Caco-2 (cell line): ENCODE measurements around the gene VPS41. TPM values are rescaled to one million over a fixed set of nuclear protein-coding genes. Genes with fewer than 3 reads are reported as not detected.

Experiments used
- BruUV-seq: library from RNA; stranded (reverse); fragments of 400-500 nt; replicated peaks from 2 replicates; lab custom pipeline; 2021; lab: Mats Ljungman, UMichigan
- CTCF ChIA-PET: fragments of 300-600 bp; sonication (Branson Sonifier 250); formaldehyde crosslinking; loops from one replicate; lab custom pipeline; 2022; ENCODE audit warnings: antibody characterized with exemption; lab: Charles Lee
- POLR2A ChIA-PET: fragments of 300-600 bp; sonication (Branson Sonifier 250); formaldehyde crosslinking; loops from one replicate; lab custom pipeline; 2022; ENCODE audit warnings: antibody characterized with exemption; lab: Charles Lee
- DNase-seq, 2 experiments: peaks; one replicate each; pipeline versions ENCODE4 v3.0.0 to v3.0.0-alpha.2; 2020 to 2022
- H3K27me3 ChIP-seq: replicated peaks from 2 replicates; pipeline ENCODE4 v1.6.0; 2011; ENCODE audit warnings: low read length; ENCODE audit not compliant: control insufficient read depth, insufficient read depth
- H3K36me3 ChIP-seq: 2 replicates; pipeline ENCODE4 v1.5.1; 2011; ENCODE audit warnings: low read length; ENCODE audit not compliant: control insufficient read depth, insufficient read depth
- H3K4me1 ChIP-seq: fragments of 250-450 bp; sonication (Bioruptor Pico); 2 replicates; pipeline ENCODE4 v1.5.1; 2020; ENCODE audit warnings: mild to moderate bottlenecking
- H3K4me3 ChIP-seq: 2 replicates; pipeline ENCODE4 v1.5.1; 2011; ENCODE audit warnings: low read depth, mild to moderate bottlenecking, control low read depth, low read length
- H3K9me3 ChIP-seq: fragments of 250-450 bp; sonication (Bioruptor Pico); 2 replicates; pipeline ENCODE4 v1.5.1; 2020; ENCODE audit warnings: mild to moderate bottlenecking, moderate library complexity
- H3K27ac Mint-ChIP-seq: one replicate; pipeline ENCODE4 v1.8.0; 2022; ENCODE audit warnings: mixed read lengths; ENCODE audit not compliant: unreplicated experiment
- H3K27me3 Mint-ChIP-seq: one replicate; pipeline ENCODE4 v1.8.0; 2022; ENCODE audit warnings: mixed read lengths; ENCODE audit not compliant: insufficient read depth, unreplicated experiment
- H3K36me3 Mint-ChIP-seq: one replicate; pipeline ENCODE4 v1.8.0; 2022; ENCODE audit warnings: mild to moderate bottlenecking, mixed read lengths; ENCODE audit not compliant: insufficient read depth, unreplicated experiment
- H3K4me1 Mint-ChIP-seq: one replicate; pipeline ENCODE4 v1.8.0; 2022; ENCODE audit warnings: low read depth, mixed read lengths; ENCODE audit not compliant: unreplicated experiment
- H3K4me3 Mint-ChIP-seq: one replicate; pipeline ENCODE4 v1.8.0; 2022; ENCODE audit warnings: mild to moderate bottlenecking, moderate library complexity, mixed read lengths; ENCODE audit not compliant: unreplicated experiment
- H3K9me3 Mint-ChIP-seq: one replicate; pipeline ENCODE4 v1.8.0; 2022; ENCODE audit warnings: mixed read lengths; ENCODE audit not compliant: unreplicated experiment
- CTCF ChIP-seq, 2 experiments: fragments of 200-600 bp in 1 of 2; IDR thresholded peaks; 1 replicate in 1 of 2; 2 replicates in 1 of 2; pipeline versions ENCODE4 v1.5.1 to v1.8.0; 2011 to 2022; ENCODE audit warnings: antibody characterized with exemption in 1 of 2, control low read depth in 1 of 2, inconsistent platforms in 1 of 2, low read depth in 1 of 2, low read length in 1 of 2, mild to moderate bottlenecking in 1 of 2, moderate library complexity in 1 of 2; ENCODE audit not compliant: insufficient read depth in 1 of 2, severe bottlenecking in 1 of 2, unreplicated experiment in 1 of 2
- intact Hi-C: fragments of 100-400 bp; cut with micrococcal nuclease; formaldehyde crosslinking; loops from one replicate; pipeline ENCODE4 v1.10.0; 2022; ENCODE audit not compliant: unreplicated experiment
- total RNA-seq: library from RNA; stranded (reverse); gene quantifications from 2 replicates; pipeline ENCODE4 v1.2.3, GENCODE V29; 2022

Gene VPS41
- total RNA-seq, 1 experiment from 2014 or later = 86.9 TPM

GRCh38 chr7:38830826-38831225, 78.2 kb downstream of the VPS41 start:
- Mint-ChIP-seq H3K36me3 (peaks cover 6% of the 10 kb centered on the region), H3K27ac (no peak overlapping the region), H3K9me3 (no peaks in the 10 kb centered on the region), H3K4me1 (peaks cover 26% of the 10 kb centered on the region), H3K4me3 (no peak overlapping the region), H3K27me3 (no peaks in the 10 kb centered on the region)
- no TSS peak for BruUV-seq
- Histone ChIP-seq H3K36me3 (no peaks in the 10 kb centered on the region), H3K9me3 (no peaks in the 10 kb centered on the region), H3K27me3 (no peaks in the 10 kb centered on the region), H3K4me3 (no peak overlapping the region), H3K4me1 (peaks cover 19% of the 10 kb centered on the region)
- no peak for TF ChIP-seq CTCF (IDR thresholded peaks at IDR 0.05; ENCODE audit: insufficient read depth in 1 of 2, low read depth in 1 of 2, low read length in 1 of 2, severe bottlenecking in 1 of 2, unreplicated experiment in 1 of 2)
- no peak for DNase-seq
- ChIA-PET CTCF (no interaction called here), POLR2A (no interaction called here)
- intact Hi-C loops = no loop called here

DNA sequence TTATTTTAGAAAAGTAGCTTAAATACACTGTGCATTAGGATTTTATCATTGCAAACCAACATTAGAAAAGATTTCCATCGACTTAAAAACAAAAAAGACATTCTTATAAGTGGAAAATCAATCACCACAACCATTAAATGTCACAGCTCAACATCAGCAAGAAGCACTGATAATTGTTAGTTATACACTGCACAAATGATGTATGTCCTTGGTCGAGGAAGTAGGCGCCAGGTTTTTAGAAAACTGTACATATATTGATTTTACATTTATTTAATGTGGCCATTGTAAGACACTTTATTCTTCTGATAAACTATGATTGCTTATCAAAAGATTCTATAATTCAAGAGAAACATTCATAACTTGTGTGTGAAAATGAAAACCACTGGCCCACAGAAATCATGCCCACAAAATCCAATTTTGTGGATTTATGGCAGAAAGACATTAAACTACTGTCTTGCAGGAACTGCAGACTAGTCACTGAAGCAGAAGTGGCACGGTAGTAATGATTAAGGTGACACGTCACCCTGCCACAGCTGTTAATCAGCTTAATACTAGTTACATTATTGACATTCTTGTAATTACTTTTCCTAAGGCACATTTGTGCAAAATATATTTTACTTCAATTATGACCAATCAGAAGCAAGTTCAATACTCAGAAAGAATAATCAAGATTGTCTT, 79.4 kb downstream of the VPS41 start:
- POLR2A ChIA-PET = no interaction called here
- intact Hi-C loops = no loop called here
- H3K4me3 ChIP-seq = no peak overlapping the region
- H3K4me1 ChIP-seq = peaks cover 21% of the 10 kb centered on the region
- TF ChIP-seq CTCF (IDR thresholded peaks at IDR 0.05; ENCODE audit: insufficient read depth in 1 of 2, low read depth in 1 of 2, low read length in 1 of 2, severe bottlenecking in 1 of 2, unreplicated experiment in 1 of 2) = no peak
- Mint-ChIP-seq H3K4me3 (no peak overlapping the region), H3K4me1 (peaks cover 38% of the 10 kb centered on the region), H3K27ac (no peak overlapping the region), H3K9me3 (no peaks in the 10 kb centered on the region), H3K36me3 (peaks cover 6% of the 10 kb centered on the region), H3K27me3 (no peaks in the 10 kb centered on the region)
- H3K27me3 ChIP-seq = no peaks in the 10 kb centered on the region
- no peaks in the 10 kb centered on the region for H3K36me3 ChIP-seq
- no TSS peak for BruUV-seq
- no peaks in the 10 kb centered on the region for H3K9me3 ChIP-seq
- CTCF ChIA-PET = no interaction called here
- no peak for DNase-seq

DNA sequence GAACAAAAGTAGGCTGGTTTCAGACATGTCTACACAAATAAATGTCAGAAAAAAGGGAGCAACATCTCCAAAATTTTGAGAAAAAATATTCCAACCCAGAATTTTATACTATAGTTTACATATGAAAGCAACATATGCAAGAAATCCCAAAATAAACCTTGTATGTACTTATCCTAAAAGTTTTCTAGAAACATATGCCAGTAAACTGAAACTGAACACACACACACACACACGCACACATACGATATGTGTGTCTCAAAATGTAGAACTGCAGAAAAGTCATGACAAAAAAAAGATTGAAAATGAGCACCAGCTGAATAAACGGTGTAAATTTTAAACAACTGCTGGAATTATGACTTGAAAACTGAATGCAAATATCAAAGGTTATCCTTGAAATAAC, 81.0 kb downstream of the VPS41 start:
- H3K4me3 ChIP-seq = no peak overlapping the region
- no TSS peak for BruUV-seq
- no peaks in the 10 kb centered on the region for H3K27me3 ChIP-seq
- H3K27me3 Mint-ChIP-seq = no peaks in the 10 kb centered on the region
- ChIA-PET POLR2A (no interaction called here), CTCF (no interaction called here)
- H3K9me3 Mint-ChIP-seq = no peaks in the 10 kb centered on the region
- H3K36me3 ChIP-seq = no peaks in the 10 kb centered on the region
- no peak overlapping the region for H3K27ac Mint-ChIP-seq
- H3K36me3 Mint-ChIP-seq = peaks cover 6% of the 10 kb centered on the region
- intact Hi-C loops = no loop called here
- peaks cover 25% of the 10 kb centered on the region for H3K4me1 Mint-ChIP-seq
- no peaks in the 10 kb centered on the region for H3K9me3 ChIP-seq
- H3K4me1 ChIP-seq = peaks cover 10% of the 10 kb centered on the region
- DNase-seq = no peak
- no peak for TF ChIP-seq CTCF (IDR thresholded peaks at IDR 0.05; ENCODE audit: insufficient read depth in 1 of 2, low read depth in 1 of 2, low read length in 1 of 2, severe bottlenecking in 1 of 2, unreplicated experiment in 1 of 2)
- H3K4me3 Mint-ChIP-seq = no peak overlapping the region
